Endothelial cell of umbilical vein (primary cell): ENCODE results near the gene CLDN19. TPM values are rescaled to one million over a fixed set of nuclear protein-coding genes. Genes with fewer than 3 reads are reported as not detected.

Experiments used
- BruUV-seq: library from RNA; stranded (reverse); fragments of 400-500 nt; replicated peaks from 2 replicates; lab custom pipeline; 2021; lab: Mats Ljungman, UMichigan
- CTCF ChIA-PET: fragments of 300-600, 350-600 bp; sonication (Branson Sonifier 250); formaldehyde crosslinking; loops from one replicate; lab custom pipeline; 2021; ENCODE audit warnings: antibody characterized with exemption, inconsistent platforms; lab: Charles Lee
- POLR2A ChIA-PET: fragments of 300-600, 350-600 bp; sonication (Branson Sonifier 250); formaldehyde crosslinking; loops from one replicate; lab custom pipeline; 2021; ENCODE audit warnings: antibody characterized with exemption, inconsistent platforms; lab: Charles Lee
- DNase-seq: peaks from one replicate; pipeline ENCODE4 v3.0.0-alpha.2; 2011; ENCODE audit warnings: low read depth, low spot score
- FAIRE-seq: peaks from 2 replicates; lab custom pipeline; 2011; peaks lifted over from hg19 to GRCh38; lab: Jason Lieb, UNC
- H2AFZ ChIP-seq: 2 replicates; pipeline ENCODE4 v1.6.0; 2012; ENCODE audit warnings: low read depth, low read length, control low read depth, inconsistent platforms
- H3K27ac ChIP-seq: 2 replicates; pipeline ENCODE4 v1.5.1; 2011; ENCODE audit warnings: low read depth, mild to moderate bottlenecking, control low read depth, low read length, moderate library complexity; ENCODE audit not compliant: insufficient read depth
- H3K27me3 ChIP-seq, 2 experiments: 2 replicates each; pipeline versions ENCODE4 v1.6.0 to v1.6.1; 2011; ENCODE audit warnings: low read length in 2 of 2, mixed read lengths in 1 of 2; ENCODE audit not compliant: control insufficient read depth in 2 of 2, insufficient read depth in 2 of 2
- H3K36me3 ChIP-seq, 2 experiments: 2 replicates in 1 of 2; 3 replicates in 1 of 2; pipeline ENCODE4 v1.5.1; 2011; ENCODE audit warnings: low read length in 2 of 2, mild to moderate bottlenecking in 1 of 2, moderate library complexity in 1 of 2; ENCODE audit not compliant: control insufficient read depth in 2 of 2, insufficient read depth in 2 of 2; ENCODE audit errors: extremely low read depth in 1 of 2
- H3K4me1 ChIP-seq: 3 replicates; pipeline ENCODE4 v1.5.1; 2011; ENCODE audit warnings: mild to moderate bottlenecking, low read length; ENCODE audit not compliant: control insufficient read depth, insufficient read depth; ENCODE audit errors: extremely low read depth
- H3K4me2 ChIP-seq: 2 replicates; pipeline ENCODE4 v1.6.1; 2011; ENCODE audit warnings: low read length, control low read depth, mixed read lengths; ENCODE audit not compliant: insufficient read depth
- H3K4me3 ChIP-seq, 3 experiments: fragments of 200-600 bp in 1 of 3; sonication (generic), shearing (Covaris generic) in 1 of 3; replicated peaks in 1 of 3; 2 replicates each; pipeline ENCODE4 v1.5.1; 2011 to 2016; ENCODE audit warnings: control low read depth in 3 of 3, low read length in 3 of 3, mild to moderate bottlenecking in 2 of 3, inconsistent platforms in 1 of 3, low read depth in 1 of 3, moderate library complexity in 1 of 3; ENCODE audit not compliant: insufficient read depth in 1 of 3
- H3K79me2 ChIP-seq: 2 replicates; pipeline ENCODE4 v1.6.0; 2012; ENCODE audit warnings: low read length, inconsistent platforms; ENCODE audit not compliant: control insufficient read depth, insufficient read depth
- H3K9ac ChIP-seq: replicated peaks from 2 replicates; pipeline ENCODE3; 2011; ENCODE audit warnings: low read length, control low read depth; ENCODE audit not compliant: insufficient read depth; ENCODE audit errors: extremely low read depth
- H3K9me1 ChIP-seq: replicated peaks from 3 replicates; pipeline ENCODE4 v1.6.0; 2011; ENCODE audit warnings: mild to moderate bottlenecking, low read length; ENCODE audit not compliant: control insufficient read depth, insufficient read depth; ENCODE audit errors: extremely low read depth
- H3K9me3 ChIP-seq: replicated peaks from 2 replicates; pipeline ENCODE4 v1.5.1; 2012; ENCODE audit warnings: low read length, inconsistent platforms; ENCODE audit not compliant: control insufficient read depth, insufficient read depth
- H4K20me1 ChIP-seq: replicated peaks from 2 replicates; pipeline ENCODE3; 2011; ENCODE audit warnings: mild to moderate bottlenecking, low read length; ENCODE audit not compliant: control insufficient read depth, insufficient read depth; ENCODE audit errors: extremely low read depth
- EZH2 ChIP-seq: IDR thresholded peaks from 2 replicates; pipeline ENCODE4 v1.6.1; 2012; ENCODE audit warnings: borderline replicate concordance, low read depth, mild to moderate bottlenecking, moderate library complexity, low read length, inconsistent platforms; ENCODE audit not compliant: severe bottlenecking
- FOS ChIP-seq: IDR thresholded peaks from 2 replicates; pipeline ENCODE4 v1.6.1; 2011; ENCODE audit warnings: mild to moderate bottlenecking, low read length, moderate library complexity, borderline replicate concordance; ENCODE audit not compliant: insufficient read depth
- GATA2 ChIP-seq: IDR thresholded peaks from 2 replicates; pipeline ENCODE4 v1.7.0; 2011; ENCODE audit warnings: low read depth, mild to moderate bottlenecking, moderate library complexity, mixed read lengths, low read length; ENCODE audit not compliant: insufficient read length, insufficient read depth
- JUN ChIP-seq: IDR thresholded peaks from 2 replicates; pipeline ENCODE4 v1.6.1; 2011; ENCODE audit warnings: borderline replicate concordance, low read depth; ENCODE audit not compliant: insufficient read length, insufficient read depth
- MAX ChIP-seq: IDR thresholded peaks from 2 replicates; pipeline ENCODE4 v1.6.1; 2011; ENCODE audit not compliant: insufficient read depth, insufficient read length
- MYC ChIP-seq: IDR thresholded peaks from one replicate; pipeline ENCODE4 v1.6.1; 2011; ENCODE audit warnings: mild to moderate bottlenecking, low read depth, low read length
- POLR2A ChIP-seq: IDR thresholded peaks from 2 replicates; pipeline ENCODE4 v1.6.1; 2012; ENCODE audit warnings: low read depth, mild to moderate bottlenecking, control low read depth, low read length
- POLR2AphosphoS5 ChIP-seq: IDR thresholded peaks from 2 replicates; pipeline ENCODE4 v1.6.1; 2012; ENCODE audit warnings: low read depth, mild to moderate bottlenecking, control low read depth, low read length, moderate library complexity; ENCODE audit not compliant: insufficient read depth
- dilution Hi-C: fragments of 300-500 bp; cut with MboI; formaldehyde crosslinking; loops from one replicate; pipeline ENCODE4 v1.15.0; 2019; ENCODE audit warnings: low sequenced_read_pairs; ENCODE audit not compliant: extremely low pct_ligation_motif_present
- intact Hi-C: fragments of 100-400 bp; cut with micrococcal nuclease; formaldehyde crosslinking; loops from one replicate; pipeline ENCODE4 v1.10.0; 2022
- polyA plus RNA-seq, 4 experiments: library from polyadenylated mRNA; depleted of rRNA in 3 of 4; stranded (reverse) in 3 of 4; unstranded in 1 of 4; fragments of >200 nt; gene quantifications; 2 replicates each; pipeline versions ENCODE4 v1.2.1 to v1.2.3, GENCODE V29; 2011 to 2012; ENCODE audit warnings: missing spikeins in 1 of 4
- total RNA-seq: library from RNA; stranded (reverse); gene quantifications from 2 replicates; pipeline ENCODE4 v1.2.3, GENCODE V29; 2021
- TF ChIP-seq, protein P1 (sequence below), 2 donors: IDR thresholded peaks; 1 replicate in 1 of 2; 2 replicates in 1 of 2; pipeline ENCODE4 v1.5.1; 2011; ENCODE audit warnings: low read length in 2 of 2, mild to moderate bottlenecking in 2 of 2, moderate library complexity in 2 of 2, control low read depth in 1 of 2, inconsistent platforms in 1 of 2, low read depth in 1 of 2; ENCODE audit not compliant: insufficient read depth in 1 of 2; ENCODE audit errors: extremely low read depth in 1 of 2

Gene CLDN19
- total and polyA plus RNA-seq, 2 donors (not counting 3 experiments of a cell fraction or from before 2014, with no cell fraction given): not detected

DNA sequence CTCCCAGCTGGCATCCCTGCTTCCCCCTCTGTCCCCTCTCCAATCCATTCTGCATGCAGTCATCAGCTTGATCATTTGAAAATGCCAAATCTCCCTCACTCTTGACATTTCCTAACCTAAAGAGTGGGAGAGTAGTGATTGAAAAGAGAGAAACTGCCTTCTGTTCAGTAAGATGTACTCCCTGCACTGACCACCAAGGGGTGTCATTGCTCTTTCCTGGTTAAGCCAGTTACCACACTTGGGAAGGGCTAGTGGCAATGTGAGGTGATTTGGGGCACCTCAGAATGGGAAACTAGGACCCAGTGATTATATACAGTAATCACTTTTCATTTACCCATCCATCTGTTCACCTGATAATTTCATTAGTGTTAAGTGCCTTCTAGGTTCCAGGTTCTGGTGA is 37.8 kb upstream of the CLDN19 start:
- Histone ChIP-seq H3K4me1 (no peaks in the 10 kb centered on the region), H3K9me3 (no peaks in the 10 kb centered on the region), H4K20me1 (no peaks in the 10 kb centered on the region), H2AFZ (no peak overlapping the region), H3K79me2 (peaks cover 3% of the 10 kb centered on the region), H3K27ac (no peak overlapping the region), H3K9ac (no peak overlapping the region), H3K9me1 (no peaks in the 10 kb centered on the region), H3K4me3 (no peak overlapping the region), H3K36me3 (peaks cover 6 to 13% of the 10 kb centered on the region in 2 experiments), H3K4me2 (no peak overlapping the region), H3K27me3 (no peaks in the 10 kb centered on the region)
- ChIA-PET POLR2A (interaction anchor here (1.1 kb wide), 1 partner anchor 11 kb away, joined by 3 read pairs; the partner anchor contains the start of genes C1orf50 and P3H1), CTCF (interaction anchor here (0.6 to 5.3 kb wide), 30 partner anchors 11 to 299 kb away, joined by 3 to 244 read pairs (median 5); partner anchors contain the start of genes C1orf50, ERMAP, P3H1 and SVBP)
- FAIRE-seq (peak; percentile 35), DNase-seq (peak; percentile 54)
- dilution Hi-C loops (no loop called here), intact Hi-C loops (loop anchor here (1.0 kb wide), 2 partner anchors 135 to 295 kb away; no protein-coding TSS in a partner anchor)
- no TSS peak for BruUV-seq
- TF ChIP-seq, protein P1, sequence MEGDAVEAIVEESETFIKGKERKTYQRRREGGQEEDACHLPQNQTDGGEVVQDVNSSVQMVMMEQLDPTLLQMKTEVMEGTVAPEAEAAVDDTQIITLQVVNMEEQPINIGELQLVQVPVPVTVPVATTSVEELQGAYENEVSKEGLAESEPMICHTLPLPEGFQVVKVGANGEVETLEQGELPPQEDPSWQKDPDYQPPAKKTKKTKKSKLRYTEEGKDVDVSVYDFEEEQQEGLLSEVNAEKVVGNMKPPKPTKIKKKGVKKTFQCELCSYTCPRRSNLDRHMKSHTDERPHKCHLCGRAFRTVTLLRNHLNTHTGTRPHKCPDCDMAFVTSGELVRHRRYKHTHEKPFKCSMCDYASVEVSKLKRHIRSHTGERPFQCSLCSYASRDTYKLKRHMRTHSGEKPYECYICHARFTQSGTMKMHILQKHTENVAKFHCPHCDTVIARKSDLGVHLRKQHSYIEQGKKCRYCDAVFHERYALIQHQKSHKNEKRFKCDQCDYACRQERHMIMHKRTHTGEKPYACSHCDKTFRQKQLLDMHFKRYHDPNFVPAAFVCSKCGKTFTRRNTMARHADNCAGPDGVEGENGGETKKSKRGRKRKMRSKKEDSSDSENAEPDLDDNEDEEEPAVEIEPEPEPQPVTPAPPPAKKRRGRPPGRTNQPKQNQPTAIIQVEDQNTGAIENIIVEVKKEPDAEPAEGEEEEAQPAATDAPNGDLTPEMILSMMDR (IDR thresholded peaks at IDR 0.05; ENCODE audit: extremely low read depth in 1 of 2, insufficient read depth in 1 of 2, low read depth in 1 of 2, low read length in 2 of 2): peak; percentile 59 to 67
- TF ChIP-seq JUN: no peak
- TF ChIP-seq GATA2: no peak

GRCh38 chr1:42776502-42776901 is 36.5 kb upstream of the CLDN19 start:
- DNase-seq: no peak
- FAIRE-seq: no peak
- Histone ChIP-seq H4K20me1 (no peaks in the 10 kb centered on the region), H3K9me3 (no peaks in the 10 kb centered on the region), H3K9me1 (no peaks in the 10 kb centered on the region), H3K4me2 (no peak overlapping the region), H3K79me2 (peaks cover 9% of the 10 kb centered on the region), H3K4me1 (no peaks in the 10 kb centered on the region), H3K9ac (no peak overlapping the region), H3K27me3 (no peaks in the 10 kb centered on the region), H3K27ac (no peak overlapping the region), H2AFZ (no peak overlapping the region), H3K36me3 (peaks cover 6 to 12% of the 10 kb centered on the region in 2 experiments), H3K4me3 (no peak overlapping the region)
- dilution Hi-C loops (no loop called here), intact Hi-C loops (no loop called here)
- TF ChIP-seq FOS (no peak), POLR2AphosphoS5 (no peak), POLR2A (no peak), MAX (no peak), JUN (no peak), MYC (no peak), GATA2 (no peak), EZH2 (no peak)
- TF ChIP-seq, protein P1 (IDR thresholded peaks at IDR 0.05; ENCODE audit: extremely low read depth in 1 of 2, insufficient read depth in 1 of 2, low read depth in 1 of 2, low read length in 2 of 2): no peak
- POLR2A ChIA-PET: no interaction called here
- no TSS peak for BruUV-seq
- CTCF ChIA-PET: interaction anchor here (0.7 to 5.3 kb wide), 10 partner anchors 9 to 297 kb away, joined by 3 to 244 read pairs (median 6); partner anchors contain the start of genes C1orf50, P3H1 and ZNF691
